ENCODE measurements around the gene PPFIBP2.

Gene PPFIBP2

GRCh38 chr11:7691759-7692350 lies 178.1 kb downstream of the PPFIBP2 start:
- no peak for TF ChIP-seq CTCF (IDR thresholded peaks at IDR 0.05; ENCODE audit: low read length, missing control alignments)
- peak; percentile 29 for DNase-seq (ENCODE audit: low read depth)
- no peak overlapping the region for H3K4me3 ChIP-seq (replicated peaks; ENCODE audit: low read depth, low read length)

GRCh38 chr11:7692426-7692825 lies 178.6 kb downstream of the PPFIBP2 start:
- no peak for TF ChIP-seq CTCF (IDR thresholded peaks at IDR 0.05; ENCODE audit: low read length, missing control alignments)
- DNase-seq (ENCODE audit: low read depth) = no peak
- H3K4me3 ChIP-seq (replicated peaks; ENCODE audit: low read depth, low read length) = no peak overlapping the region

GRCh38 chr11:7694235-7694634 lies 180.4 kb downstream of the PPFIBP2 start:
- DNase-seq (ENCODE audit: low read depth) = no peak
- H3K4me3 ChIP-seq (replicated peaks; ENCODE audit: low read depth, low read length) = no peak overlapping the region
- no peak for TF ChIP-seq CTCF (IDR thresholded peaks at IDR 0.05; ENCODE audit: low read length, missing control alignments)

- no peak for DNase-seq (ENCODE audit: low read depth)
- no peak overlapping the region for H3K4me3 ChIP-seq (replicated peaks; ENCODE audit: low read depth, low read length)
- TF ChIP-seq CTCF (IDR thresholded peaks at IDR 0.05; ENCODE audit: low read length, missing control alignments) = no peak
Observed at GRCh38 chr11:7696424-7696823, 182.6 kb downstream of the PPFIBP2 start.

All from fibroblast of pulmonary artery (primary cell).